ENCODE measurements around the gene MSH2.

The MSH2 gene

DNA sequence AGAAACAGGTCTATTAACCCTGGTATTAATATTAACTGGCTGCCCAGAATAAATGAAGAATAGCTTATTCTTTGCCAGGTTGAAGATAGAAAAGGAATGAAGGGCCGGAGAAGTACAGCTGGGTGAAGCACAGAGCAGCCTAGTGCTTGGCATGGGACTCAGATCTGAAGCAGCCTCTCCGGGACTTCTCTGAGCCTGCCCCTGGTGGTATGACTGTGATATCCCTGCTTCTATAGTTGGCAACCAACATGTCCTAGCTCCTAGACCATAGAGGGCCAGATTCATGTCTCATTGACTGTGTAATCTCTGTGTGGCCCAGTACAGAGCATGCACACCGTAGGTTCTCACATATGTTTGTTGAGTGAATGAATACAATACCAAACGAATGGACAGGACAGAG is 107.8 kb downstream of the MSH2 start:
- H3K4me3 ChIP-seq (replicated peaks in 1 of 2; ENCODE audit: low read depth in 2 of 2, low read length in 2 of 2), result no peak overlapping the region
- no peak for DNase-seq (ENCODE audit: low read depth in 2 of 2)
- TF ChIP-seq, protein P1, sequence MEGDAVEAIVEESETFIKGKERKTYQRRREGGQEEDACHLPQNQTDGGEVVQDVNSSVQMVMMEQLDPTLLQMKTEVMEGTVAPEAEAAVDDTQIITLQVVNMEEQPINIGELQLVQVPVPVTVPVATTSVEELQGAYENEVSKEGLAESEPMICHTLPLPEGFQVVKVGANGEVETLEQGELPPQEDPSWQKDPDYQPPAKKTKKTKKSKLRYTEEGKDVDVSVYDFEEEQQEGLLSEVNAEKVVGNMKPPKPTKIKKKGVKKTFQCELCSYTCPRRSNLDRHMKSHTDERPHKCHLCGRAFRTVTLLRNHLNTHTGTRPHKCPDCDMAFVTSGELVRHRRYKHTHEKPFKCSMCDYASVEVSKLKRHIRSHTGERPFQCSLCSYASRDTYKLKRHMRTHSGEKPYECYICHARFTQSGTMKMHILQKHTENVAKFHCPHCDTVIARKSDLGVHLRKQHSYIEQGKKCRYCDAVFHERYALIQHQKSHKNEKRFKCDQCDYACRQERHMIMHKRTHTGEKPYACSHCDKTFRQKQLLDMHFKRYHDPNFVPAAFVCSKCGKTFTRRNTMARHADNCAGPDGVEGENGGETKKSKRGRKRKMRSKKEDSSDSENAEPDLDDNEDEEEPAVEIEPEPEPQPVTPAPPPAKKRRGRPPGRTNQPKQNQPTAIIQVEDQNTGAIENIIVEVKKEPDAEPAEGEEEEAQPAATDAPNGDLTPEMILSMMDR (IDR thresholded peaks at IDR 0.05; ENCODE audit: low read depth, low read length), result no peak

DNA sequence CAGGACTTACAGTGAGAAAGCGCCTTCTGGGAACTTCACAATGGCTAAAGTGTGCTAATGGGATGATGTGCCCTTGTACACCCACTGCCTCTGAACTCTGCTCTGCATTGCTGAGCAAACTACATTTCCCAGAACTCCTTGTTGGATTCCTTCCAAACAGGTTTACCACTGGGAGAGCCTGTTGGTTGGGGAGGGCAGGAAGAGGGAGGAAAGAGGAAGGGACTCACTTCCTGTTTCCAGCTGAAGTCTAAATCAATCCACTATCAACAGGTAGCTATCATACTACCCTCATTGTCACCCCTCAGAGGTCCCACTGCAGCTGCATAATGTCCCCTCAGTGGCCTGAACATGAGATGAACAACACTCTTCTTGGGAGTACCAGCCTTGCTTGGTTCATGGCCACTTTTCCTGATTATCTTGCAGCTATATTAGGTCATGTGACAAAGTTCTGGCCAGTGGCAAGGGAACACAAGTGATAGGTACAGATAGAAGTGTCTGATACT is 109.7 kb downstream of the MSH2 start:
- H3K4me3 ChIP-seq (replicated peaks in 1 of 2; ENCODE audit: low read depth in 2 of 2, low read length in 2 of 2), result no peak overlapping the region
- peak; percentile 19 to 32 for DNase-seq (ENCODE audit: low read depth in 2 of 2)
- TF ChIP-seq, protein P1 (IDR thresholded peaks at IDR 0.05; ENCODE audit: low read depth, low read length), result no peak

DNA sequence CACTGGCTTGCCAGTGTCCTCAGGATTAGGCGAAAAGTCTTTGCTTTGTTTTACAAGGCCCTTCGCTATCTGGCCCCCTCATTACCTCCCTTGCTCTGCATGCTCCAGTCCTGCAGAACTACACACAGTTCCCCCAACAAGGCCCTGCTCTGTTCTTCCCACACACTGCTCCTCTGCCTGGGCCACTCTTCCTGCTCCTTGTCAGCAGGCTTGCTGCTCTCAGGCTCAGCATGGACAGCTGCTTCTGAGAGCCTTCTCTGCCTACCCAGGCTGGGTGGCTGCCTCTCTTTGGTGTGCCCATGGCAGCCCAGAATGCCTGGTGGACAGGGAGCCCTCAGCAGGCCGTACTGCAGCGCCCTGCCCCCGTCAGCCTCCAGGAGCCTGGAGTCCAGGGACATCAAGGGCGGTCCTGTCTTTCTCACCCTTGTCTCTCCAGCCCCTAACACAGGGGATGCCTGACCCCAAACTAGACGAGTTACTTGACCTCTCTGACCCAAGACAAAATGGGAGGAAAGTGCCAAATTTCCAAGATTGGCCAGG is 111.1 kb downstream of the MSH2 start:
- TF ChIP-seq, protein P1 (IDR thresholded peaks at IDR 0.05; ENCODE audit: low read depth, low read length), result no peak
- no peak for DNase-seq (ENCODE audit: low read depth in 2 of 2)
- H3K4me3 ChIP-seq (replicated peaks in 1 of 2; ENCODE audit: low read depth in 2 of 2, low read length in 2 of 2), result no peak overlapping the region

DNA sequence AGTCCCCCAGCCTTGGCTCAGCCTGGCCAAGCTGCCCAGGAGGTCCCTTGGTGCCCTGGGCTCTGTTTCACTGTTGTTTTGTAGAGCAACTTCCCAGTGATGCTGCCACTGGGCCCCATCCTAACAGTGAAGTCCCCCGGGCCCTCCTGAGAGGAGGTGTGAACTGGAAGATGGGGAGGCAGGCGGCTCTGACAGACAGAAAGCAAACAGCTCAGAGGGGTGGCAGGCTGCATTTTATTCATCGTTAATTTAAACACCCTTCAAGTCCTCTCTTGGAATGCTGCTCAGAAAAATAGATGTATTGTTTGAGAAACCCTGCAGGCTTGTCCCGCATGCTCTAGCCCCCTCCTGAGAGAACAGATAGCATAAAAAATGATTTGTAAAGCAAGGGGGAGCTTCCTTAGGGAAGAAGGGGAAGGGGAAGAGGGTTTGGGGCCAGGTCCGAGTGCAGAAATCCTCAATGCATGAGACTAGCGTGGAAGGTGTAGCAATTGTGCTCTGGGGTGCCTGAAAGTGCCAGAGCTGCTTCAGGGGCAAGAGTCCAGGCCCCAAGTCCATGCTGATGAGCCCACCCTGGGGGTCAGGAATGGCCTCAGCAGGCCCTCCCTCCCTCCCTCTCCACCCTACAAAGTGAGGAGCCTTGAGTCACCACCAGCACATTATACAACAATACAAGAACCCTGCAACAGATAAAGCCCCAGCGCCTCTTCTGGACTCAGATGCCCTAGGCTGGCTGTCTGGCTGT is 113.6 kb downstream of the MSH2 start:
- no peak overlapping the region for H3K4me3 ChIP-seq (replicated peaks in 1 of 2; ENCODE audit: low read depth in 2 of 2, low read length in 2 of 2)
- no peak for DNase-seq (ENCODE audit: low read depth in 2 of 2)
- TF ChIP-seq, protein P1 (IDR thresholded peaks at IDR 0.05; ENCODE audit: low read depth, low read length), result no peak

DNA sequence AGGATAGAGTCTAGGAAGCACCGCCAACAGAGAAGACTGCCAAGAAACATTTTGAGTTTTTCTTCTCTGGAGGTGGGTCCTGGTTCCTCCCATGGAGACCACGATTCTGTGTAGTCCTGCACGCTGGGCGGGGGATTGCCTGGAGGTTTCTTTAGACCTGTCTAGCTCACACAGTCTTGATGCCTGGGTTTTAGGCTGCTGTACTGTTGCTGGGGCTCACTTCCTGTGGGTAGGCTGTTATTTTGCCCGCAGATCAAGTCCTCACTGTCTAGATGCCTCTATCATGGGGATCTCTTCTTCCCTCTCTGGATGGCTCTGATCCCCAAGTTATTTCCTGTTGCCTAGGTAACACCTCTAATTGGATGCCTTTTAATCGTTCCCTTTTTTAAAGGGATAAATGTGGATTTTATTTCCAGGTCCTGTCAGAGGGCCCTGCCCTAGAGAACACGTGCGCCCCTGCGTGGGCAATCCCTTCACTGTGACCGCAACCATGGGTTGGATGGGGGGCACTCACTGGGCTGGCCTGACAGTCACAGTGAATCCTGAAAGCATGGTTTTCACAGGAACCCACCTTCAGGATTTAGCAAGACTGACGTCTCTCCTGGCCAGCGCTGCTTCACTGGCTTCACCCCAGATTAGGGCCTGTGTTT is 115.7 kb downstream of the MSH2 start:
- no peak for DNase-seq (ENCODE audit: low read depth in 2 of 2)
- no peak overlapping the region for H3K4me3 ChIP-seq (replicated peaks in 1 of 2; ENCODE audit: low read depth in 2 of 2, low read length in 2 of 2)
- TF ChIP-seq, protein P1 (IDR thresholded peaks at IDR 0.05; ENCODE audit: low read depth, low read length), result no peak

DNA sequence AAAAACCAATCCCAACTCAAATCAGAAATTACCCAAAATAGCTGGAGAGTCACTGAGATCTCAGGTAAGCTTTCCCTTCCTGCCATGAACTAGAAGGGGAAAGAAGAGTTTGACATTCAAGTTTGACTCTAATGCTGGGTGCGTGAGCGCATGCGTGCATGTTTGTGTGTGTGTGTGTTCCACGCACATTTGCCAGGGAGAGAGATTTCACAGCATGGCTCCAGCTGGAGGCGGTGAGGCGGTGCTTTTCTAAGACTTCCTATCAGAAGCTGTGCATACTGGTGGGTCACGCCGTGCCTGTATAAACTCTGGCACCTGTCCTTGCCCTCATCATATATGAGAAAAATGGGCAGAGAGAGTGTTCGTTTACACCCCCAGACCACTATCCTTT is 116.2 kb downstream of the MSH2 start:
- DNase-seq (ENCODE audit: low read depth in 2 of 2), result no peak
- TF ChIP-seq, protein P1 (IDR thresholded peaks at IDR 0.05; ENCODE audit: low read depth, low read length), result no peak

More for the DNA sequence above, 116.2 kb downstream of the MSH2 start:
- H3K4me3 ChIP-seq (replicated peaks in 1 of 2; ENCODE audit: low read depth in 2 of 2, low read length in 2 of 2), result no peak overlapping the region

All from cardiac fibroblast (primary cell).